ENCODE data around the gene IST1.

The IST1 gene

GRCh38 chr16:71912534-71913275, 17.4 kb downstream of the IST1 start:
- TF ChIP-seq Cebpa-rat (IDR thresholded peaks at IDR 0.05), result no peak
- Histone ChIP-seq H4K20me1 (peaks cover 100% of the 10 kb centered on the region), H3K36me3 (peaks cover 99% of the 10 kb centered on the region)

GRCh38 chr16:71914802-71915201, 19.5 kb downstream of the IST1 start:
- TF ChIP-seq Cebpa-rat (IDR thresholded peaks at IDR 0.05), result no peak
- Histone ChIP-seq H3K4me2 (no peak overlapping the region), H3K36me3 (peaks cover 99% of the 10 kb centered on the region), H3K27ac (no peak overlapping the region), H3K4me3 (no peak overlapping the region), H4K20me1 (peaks cover 100% of the 10 kb centered on the region), H3K9me3 (peaks cover 63% of the 10 kb centered on the region), H3K4me1 (no peaks in the 10 kb centered on the region), H3K9ac (no peak overlapping the region), H3K27me3 (no peaks in the 10 kb centered on the region)

More at GRCh38 chr16:71912534-71913275, 17.4 kb downstream of the IST1 start:
- Histone ChIP-seq H3K9me3 (peaks cover 58% of the 10 kb centered on the region), H3K27me3 (no peaks in the 10 kb centered on the region), H3K4me1 (no peaks in the 10 kb centered on the region), H3K27ac (no peak overlapping the region), H3K9ac (no peak overlapping the region), H3K4me3 (no peak overlapping the region), H3K4me2 (no peak overlapping the region)

- Histone ChIP-seq H3K4me2 (no peak overlapping the region), H3K9ac (no peak overlapping the region), H3K4me3 (no peak overlapping the region), H3K9me3 (peaks cover 59% of the 10 kb centered on the region), H3K4me1 (no peaks in the 10 kb centered on the region), H4K20me1 (peaks cover 100% of the 10 kb centered on the region), H3K36me3 (peaks cover 99% of the 10 kb centered on the region), H3K27ac (no peak overlapping the region), H3K27me3 (no peaks in the 10 kb centered on the region)
- TF ChIP-seq Cebpa-rat (IDR thresholded peaks at IDR 0.05), result no peak
Observed at GRCh38 chr16:71915350-71915749, 20.0 kb downstream of the IST1 start.

- no peak for TF ChIP-seq Cebpa-rat (IDR thresholded peaks at IDR 0.05)
- Histone ChIP-seq H3K9me3 (peaks cover 49% of the 10 kb centered on the region), H3K4me2 (no peak overlapping the region), H3K27ac (no peak overlapping the region), H3K27me3 (no peaks in the 10 kb centered on the region), H4K20me1 (peaks cover 100% of the 10 kb centered on the region), H3K4me3 (no peak overlapping the region), H3K4me1 (no peaks in the 10 kb centered on the region), H3K36me3 (peaks cover 100% of the 10 kb centered on the region), H3K9ac (no peak overlapping the region)
Observed at GRCh38 chr16:71916397-71916920, 21.1 kb downstream of the IST1 start.

- Histone ChIP-seq H4K20me1 (peaks cover 100% of the 10 kb centered on the region), H3K36me3 (peaks cover 100% of the 10 kb centered on the region), H3K4me1 (no peaks in the 10 kb centered on the region), H3K27ac (no peak overlapping the region), H3K9ac (no peak overlapping the region), H3K27me3 (no peaks in the 10 kb centered on the region), H3K4me2 (no peak overlapping the region), H3K4me3 (no peak overlapping the region), H3K9me3 (peaks cover 35% of the 10 kb centered on the region)
- no peak for TF ChIP-seq Cebpa-rat (IDR thresholded peaks at IDR 0.05)
Observed at GRCh38 chr16:71917900-71918299, 22.6 kb downstream of the IST1 start.

- Histone ChIP-seq H3K4me3 (no peak overlapping the region), H3K27ac (no peak overlapping the region), H4K20me1 (peaks cover 100% of the 10 kb centered on the region), H3K9me3 (peaks cover 35% of the 10 kb centered on the region), H3K27me3 (no peaks in the 10 kb centered on the region), H3K4me1 (no peaks in the 10 kb centered on the region), H3K36me3 (peaks cover 100% of the 10 kb centered on the region), H3K4me2 (no peak overlapping the region), H3K9ac (no peak overlapping the region)
- TF ChIP-seq Cebpa-rat (IDR thresholded peaks at IDR 0.05), result no peak
Observed at GRCh38 chr16:71919035-71919434, 23.7 kb downstream of the IST1 start.

GRCh38 chr16:71920658-71921057, 25.3 kb downstream of the IST1 start:
- no peak overlapping the region for H3K4me3 ChIP-seq
- no peaks in the 10 kb centered on the region for H3K27me3 ChIP-seq
- no peak overlapping the region for H3K9ac ChIP-seq
- no peak for TF ChIP-seq Cebpa-rat (IDR thresholded peaks at IDR 0.05)
- H3K4me2 ChIP-seq, result no peak overlapping the region
- no peak overlapping the region for H3K27ac ChIP-seq
- H3K36me3 ChIP-seq, result peaks cover 100% of the 10 kb centered on the region
- H4K20me1 ChIP-seq, result peaks cover 99% of the 10 kb centered on the region
- peaks cover 35% of the 10 kb centered on the region for H3K9me3 ChIP-seq
- no peaks in the 10 kb centered on the region for H3K4me1 ChIP-seq

- peaks cover 100% of the 10 kb centered on the region for H3K36me3 ChIP-seq
Observed at GRCh38 chr16:71923941-71924690, 28.8 kb downstream of the IST1 start.

GRCh38 chr16:71924710-71925109, 29.4 kb downstream of the IST1 start:
- peaks cover 100% of the 10 kb centered on the region for H3K36me3 ChIP-seq
- H3K27me3 ChIP-seq, result no peaks in the 10 kb centered on the region
- H3K9ac ChIP-seq, result no peak overlapping the region
- H3K27ac ChIP-seq, result no peak overlapping the region
- H3K4me2 ChIP-seq, result no peak overlapping the region
- peaks cover 2% of the 10 kb centered on the region for H3K9me3 ChIP-seq
- TF ChIP-seq Cebpa-rat (IDR thresholded peaks at IDR 0.05), result no peak
- H3K4me3 ChIP-seq, result no peak overlapping the region
- H3K4me1 ChIP-seq, result 0 out of 2 replicates have a peak, but pooled peaks cover 9% of the 10 kb centered on the region
- H4K20me1 ChIP-seq, result peaks cover 99% of the 10 kb centered on the region

More at GRCh38 chr16:71923941-71924690, 28.8 kb downstream of the IST1 start:
- Histone ChIP-seq H3K4me1 (0 out of 2 replicates have a peak, but pooled peaks cover 9% of the 10 kb centered on the region), H3K27me3 (no peaks in the 10 kb centered on the region), H3K4me2 (no peak overlapping the region), H3K9me3 (peaks cover 8% of the 10 kb centered on the region), H3K27ac (no peak overlapping the region), H3K4me3 (no peak overlapping the region), H3K9ac (no peak overlapping the region), H4K20me1 (peaks cover 99% of the 10 kb centered on the region)
- TF ChIP-seq Cebpa-rat (IDR thresholded peaks at IDR 0.05), result no peak

GRCh38 chr16:71927383-71927782, 32.1 kb downstream of the IST1 start:
- Histone ChIP-seq H4K20me1 (peaks cover 99% of the 10 kb centered on the region), H3K9me3 (no peaks in the 10 kb centered on the region), H3K4me1 (0 out of 2 replicates have a peak, but pooled peaks cover 9% of the 10 kb centered on the region), H3K4me2 (no peak overlapping the region), H3K27me3 (no peaks in the 10 kb centered on the region), H3K36me3 (peaks cover 98% of the 10 kb centered on the region), H3K4me3 (no peak overlapping the region), H3K27ac (no peak overlapping the region), H3K9ac (no peak overlapping the region)
- TF ChIP-seq Cebpa-rat (IDR thresholded peaks at IDR 0.05), result no peak
